Activated naive CD8-positive, alpha-beta T cell treated with anti-CD3 and anti-CD28 coated beads for 36 hours (primary cell): Measurements from ENCODE around the gene EPHA10. TPM values are rescaled to one million over a fixed set of nuclear protein-coding genes. Genes with fewer than 3 reads are reported as not detected.
"Not testable (repeated sequence)": the region's sequence is repeated elsewhere in the genome, so short reads cannot be mapped to it uniquely, and the experiment has no call there.

Experiments
- DNase-seq: peaks from one replicate; pipeline ENCODE4 v3.0.0; 2021
- H3K27ac Mint-ChIP-seq: one replicate; pipeline ENCODE4 v1.8.0; 2022; ENCODE audit warnings: mild to moderate bottlenecking, moderate library complexity, mixed read lengths
- H3K27me3 Mint-ChIP-seq: one replicate; pipeline ENCODE4 v1.8.0; 2022; ENCODE audit warnings: mild to moderate bottlenecking, mixed read lengths
- H3K36me3 Mint-ChIP-seq: one replicate; pipeline ENCODE4 v1.8.0; 2021; ENCODE audit warnings: mild to moderate bottlenecking, mixed read lengths
- H3K4me1 Mint-ChIP-seq: one replicate; pipeline ENCODE4 v1.8.0; 2021; ENCODE audit warnings: mixed read lengths
- H3K4me3 Mint-ChIP-seq: one replicate; pipeline ENCODE4 v1.8.0; 2022; ENCODE audit warnings: mild to moderate bottlenecking, moderate library complexity, mixed read lengths
- H3K9me3 Mint-ChIP-seq: one replicate; pipeline ENCODE4 v1.8.0; 2022; ENCODE audit warnings: mixed read lengths
- total RNA-seq, 2 experiments: library from RNA; stranded (reverse); gene quantifications; one replicate each; pipeline ENCODE4 v1.2.3, GENCODE V29; 2021

EPHA10 gene
- total RNA-seq, 2 experiments from 2014 or later = not detected

DNA sequence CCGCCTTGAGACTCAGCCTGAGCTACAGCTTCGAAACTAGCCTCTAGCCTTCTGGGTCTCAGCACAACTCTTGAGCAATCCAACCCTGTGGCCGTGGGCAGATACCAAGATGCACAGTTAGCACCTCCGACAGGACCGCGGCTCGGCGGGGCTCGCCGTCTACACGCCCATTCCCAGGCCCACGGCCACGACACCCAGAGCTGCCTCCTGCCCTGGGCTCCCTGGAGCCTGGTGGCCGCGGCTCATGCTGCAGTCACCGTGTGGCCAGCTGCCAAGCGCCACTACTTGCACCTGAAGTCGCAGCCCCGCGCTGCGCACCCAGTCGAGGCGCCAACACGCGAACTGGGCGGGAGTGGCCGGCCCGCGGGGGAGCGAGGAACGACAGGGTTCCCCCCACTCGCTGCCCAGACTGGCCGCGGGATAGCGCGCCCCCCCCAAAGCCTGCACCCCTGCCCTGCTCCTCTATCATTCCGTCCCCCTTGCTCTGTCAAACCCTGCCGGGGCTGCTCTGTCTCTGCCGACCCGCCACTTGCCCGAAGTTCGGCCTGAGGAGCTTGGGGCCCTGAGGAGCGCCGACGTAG lies 73.3 kb downstream of the EPHA10 start:
- Mint-ChIP-seq H3K4me3 (peak overlapping the region; percentile 96), H3K4me1 (peaks cover 31% of the 10 kb centered on the region), H3K9me3 (no peaks in the 10 kb centered on the region), H3K36me3 (peaks cover 30% of the 10 kb centered on the region), H3K27me3 (no peaks in the 10 kb centered on the region), H3K27ac (peak overlapping the region; percentile 94)
- peak; percentile 55 for DNase-seq

DNA sequence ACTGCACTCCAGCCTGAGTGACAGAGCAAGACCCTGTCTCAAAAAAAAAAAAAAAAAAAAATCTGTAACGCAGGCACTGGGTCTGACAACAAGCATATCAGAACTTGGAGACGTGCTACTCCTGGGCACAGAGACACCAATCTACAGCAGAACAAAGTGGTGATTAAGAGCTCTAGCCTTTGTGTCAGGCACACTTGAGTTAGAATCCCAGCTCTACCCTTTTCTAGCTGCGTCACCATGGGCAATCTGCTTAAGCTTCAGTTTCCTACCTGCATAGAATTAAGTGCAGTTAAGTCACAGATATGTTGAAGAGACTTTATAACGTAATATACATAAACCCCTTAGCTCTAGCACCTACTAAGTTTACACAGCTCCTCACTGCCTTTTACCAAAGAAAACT lies 76.0 kb downstream of the EPHA10 start:
- Mint-ChIP-seq H3K27me3 (no peaks in the 10 kb centered on the region), H3K9me3 (no peaks in the 10 kb centered on the region), H3K4me3 (peak overlapping the region; percentile 96), H3K36me3 (peaks cover 23% of the 10 kb centered on the region), H3K27ac (peak overlapping the region; percentile 94), H3K4me1 (peaks cover 29% of the 10 kb centered on the region)
- no peak for DNase-seq

DNA sequence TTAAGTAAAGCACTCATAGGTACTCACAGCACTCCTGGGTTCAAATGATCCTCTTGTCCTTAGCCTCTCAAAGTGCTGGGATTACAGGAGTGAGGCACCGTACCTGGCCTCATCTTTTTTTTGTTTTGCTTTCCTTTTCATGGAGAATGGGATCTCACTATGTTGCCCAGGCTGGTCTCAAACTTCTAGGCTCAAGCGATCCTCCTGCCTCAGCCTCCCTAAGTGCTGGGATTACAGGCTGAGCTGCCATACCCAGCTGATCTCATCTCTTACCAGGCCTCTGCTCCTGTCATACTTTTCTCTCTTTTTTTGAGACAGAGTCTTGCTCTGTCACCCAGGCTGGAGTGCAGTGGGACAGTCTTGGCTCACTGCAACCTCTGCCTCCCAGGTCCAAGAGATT lies 77.2 kb downstream of the EPHA10 start:
- not testable (repeated sequence) for H3K27me3 Mint-ChIP-seq, H3K9me3 Mint-ChIP-seq, H3K27ac Mint-ChIP-seq, H3K4me3 Mint-ChIP-seq, DNase-seq
- peaks cover 32% of the 10 kb centered on the region for H3K4me1 Mint-ChIP-seq
- peaks cover 26% of the 10 kb centered on the region for H3K36me3 Mint-ChIP-seq

DNA sequence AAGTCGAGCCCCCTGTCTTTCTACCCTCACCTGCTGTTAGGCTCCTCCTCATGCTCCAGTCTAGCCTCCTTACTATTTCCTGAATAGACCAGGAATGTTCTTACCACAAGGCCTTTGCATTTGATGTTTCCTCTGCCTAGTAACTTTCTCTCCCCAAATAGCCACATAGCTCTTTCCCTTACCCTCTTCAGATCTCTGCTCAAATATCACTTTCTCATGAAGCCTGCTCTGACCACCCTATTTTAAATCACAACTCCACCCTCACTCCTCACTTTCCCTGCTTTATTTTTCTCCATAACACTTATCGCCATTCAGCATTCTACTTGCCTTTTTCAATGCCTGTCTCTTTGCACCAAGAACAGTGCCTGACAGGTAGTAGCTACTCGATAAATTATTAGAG lies 79.2 kb downstream of the EPHA10 start:
- Mint-ChIP-seq H3K36me3 (peaks cover 33% of the 10 kb centered on the region), H3K27ac (no peak overlapping the region), H3K9me3 (no peaks in the 10 kb centered on the region)

DNA sequence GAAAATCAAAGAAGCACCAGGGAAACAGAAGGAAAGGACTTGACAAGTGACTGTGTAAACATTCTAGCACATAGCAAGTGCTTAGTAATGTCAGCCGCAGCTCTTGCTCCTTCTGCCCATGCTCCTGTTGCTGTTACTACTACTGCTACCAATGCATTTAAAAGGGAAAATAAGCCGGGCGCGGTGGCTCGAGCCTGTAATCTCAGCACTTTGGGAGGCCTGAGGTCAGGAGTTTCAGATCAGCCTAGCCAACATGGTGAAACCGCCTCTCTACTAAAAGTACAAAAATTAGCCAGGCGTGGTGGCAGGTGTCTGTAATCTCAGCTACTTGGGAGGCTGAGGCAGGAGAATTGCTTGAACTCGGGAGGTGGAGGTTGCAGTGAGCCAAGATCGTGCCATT lies 80.7 kb downstream of the EPHA10 start:
- DNase-seq, H3K4me3 Mint-ChIP-seq, H3K27me3 Mint-ChIP-seq, H3K9me3 Mint-ChIP-seq, H3K27ac Mint-ChIP-seq: not testable (repeated sequence)
- Mint-ChIP-seq H3K36me3 (peaks cover 26% of the 10 kb centered on the region), H3K4me1 (peaks cover 23% of the 10 kb centered on the region)

More for the DNA sequence above, 79.2 kb downstream of the EPHA10 start:
- Mint-ChIP-seq H3K4me3 (no peak overlapping the region), H3K27me3 (no peaks in the 10 kb centered on the region), H3K4me1 (peaks cover 32% of the 10 kb centered on the region)
- DNase-seq = no peak

DNA sequence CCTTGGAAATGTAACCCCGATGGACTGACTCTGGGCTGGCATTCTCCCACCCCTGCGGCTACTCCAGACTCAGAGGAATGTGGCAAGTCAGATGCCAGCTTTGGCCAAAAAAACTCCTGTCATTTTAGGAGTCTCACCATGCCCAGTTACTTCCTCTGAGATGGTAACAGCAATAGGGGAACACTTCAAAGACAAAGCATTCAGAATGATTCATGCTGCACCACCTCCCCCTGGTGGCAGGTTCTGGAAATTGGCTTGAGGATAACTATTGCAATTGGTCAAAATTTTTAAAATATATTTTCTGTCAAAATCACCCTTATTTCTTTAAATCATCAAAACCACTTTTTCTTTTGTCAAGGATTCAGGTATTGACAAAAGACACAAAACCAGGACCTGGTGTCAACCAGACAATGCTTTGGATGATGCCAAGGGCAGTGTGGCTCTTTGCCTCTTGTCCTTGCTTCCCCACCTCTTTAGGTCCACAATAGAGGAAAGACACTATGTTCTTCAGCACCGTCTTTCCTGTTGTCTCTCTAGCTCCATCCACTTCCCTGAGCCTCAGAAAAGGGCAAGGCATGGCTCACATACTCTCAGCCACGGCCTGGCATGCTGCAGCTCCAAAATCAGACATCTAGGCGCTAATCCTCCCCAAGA lies 82.5 kb downstream of the EPHA10 start:
- no peak overlapping the region for H3K27ac Mint-ChIP-seq

DNA sequence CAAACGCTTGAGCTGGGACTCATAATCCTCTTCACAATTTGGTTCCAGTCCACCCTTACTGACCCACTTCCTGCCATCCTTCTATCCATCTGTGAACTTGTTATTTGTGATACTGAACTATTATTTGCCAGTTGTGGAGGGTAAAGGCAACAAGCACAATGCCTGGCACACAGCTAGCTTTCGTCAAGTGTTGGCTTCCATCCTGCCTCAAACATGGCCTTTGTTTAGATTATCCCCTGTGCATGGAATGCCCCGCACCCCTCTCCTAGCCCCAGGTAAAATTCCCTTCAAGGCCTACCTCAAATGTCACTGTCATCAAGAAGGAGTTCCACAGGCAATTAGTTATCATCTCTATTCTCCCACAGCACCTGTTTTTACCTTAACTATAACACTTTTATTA lies 84.0 kb downstream of the EPHA10 start:
- no peak for DNase-seq
- Mint-ChIP-seq H3K27ac (no peak overlapping the region), H3K36me3 (peaks cover 13% of the 10 kb centered on the region), H3K4me1 (peaks cover 8% of the 10 kb centered on the region), H3K4me3 (no peak overlapping the region), H3K27me3 (no peaks in the 10 kb centered on the region), H3K9me3 (no peaks in the 10 kb centered on the region)

More for the DNA sequence above, 82.5 kb downstream of the EPHA10 start:
- H3K27me3 Mint-ChIP-seq = no peaks in the 10 kb centered on the region
- H3K9me3 Mint-ChIP-seq = no peaks in the 10 kb centered on the region
- peaks cover 17% of the 10 kb centered on the region for H3K36me3 Mint-ChIP-seq
- peaks cover 8% of the 10 kb centered on the region for H3K4me1 Mint-ChIP-seq
- H3K4me3 Mint-ChIP-seq = peak overlapping the region; percentile 37
- peak; percentile 69 for DNase-seq

DNA sequence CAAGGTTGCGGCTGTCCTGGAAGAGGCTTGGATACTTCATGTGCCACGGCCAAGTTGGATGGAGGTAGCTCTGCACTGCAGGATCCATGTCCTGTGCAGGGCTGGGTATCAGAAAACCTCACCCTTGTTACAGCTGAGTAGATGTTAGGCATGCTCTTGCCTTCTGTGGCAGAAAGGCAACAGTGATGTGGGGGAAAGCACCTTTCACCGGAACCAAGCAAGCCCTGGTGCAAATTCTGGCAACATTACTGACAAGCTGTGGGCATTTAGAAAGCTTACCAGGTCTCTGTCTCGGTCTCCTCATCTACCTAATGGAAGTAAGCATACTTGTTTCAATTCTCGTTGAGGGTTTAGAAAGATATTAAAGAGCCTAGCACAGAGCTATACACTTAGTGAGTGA lies 87.1 kb downstream of the EPHA10 start:
- DNase-seq = no peak
- H3K27ac Mint-ChIP-seq = no peak overlapping the region
- peaks cover 11% of the 10 kb centered on the region for H3K36me3 Mint-ChIP-seq
- H3K4me1 Mint-ChIP-seq = peaks cover 21% of the 10 kb centered on the region
- no peaks in the 10 kb centered on the region for H3K9me3 Mint-ChIP-seq
- H3K4me3 Mint-ChIP-seq = no peak overlapping the region
- no peaks in the 10 kb centered on the region for H3K27me3 Mint-ChIP-seq

DNA sequence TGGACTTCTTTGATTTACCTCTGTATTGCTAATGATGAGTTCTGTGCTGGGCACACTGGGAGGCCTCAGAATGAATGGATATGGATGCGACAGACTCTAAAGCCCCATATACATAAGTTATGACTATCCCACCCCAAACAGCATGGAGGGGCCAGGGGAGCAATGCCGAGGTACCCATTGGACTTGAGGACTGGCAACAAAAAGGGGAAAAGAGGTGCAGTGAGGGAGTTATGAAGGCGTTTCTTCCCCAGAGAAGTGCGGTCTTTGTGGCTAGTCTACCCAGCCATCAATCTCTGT lies 87.8 kb downstream of the EPHA10 start:
- Mint-ChIP-seq H3K9me3 (no peaks in the 10 kb centered on the region), H3K27ac (no peak overlapping the region), H3K4me1 (peaks cover 16% of the 10 kb centered on the region), H3K27me3 (no peaks in the 10 kb centered on the region), H3K36me3 (peaks cover 5% of the 10 kb centered on the region), H3K4me3 (no peak overlapping the region)
- no peak for DNase-seq

DNA sequence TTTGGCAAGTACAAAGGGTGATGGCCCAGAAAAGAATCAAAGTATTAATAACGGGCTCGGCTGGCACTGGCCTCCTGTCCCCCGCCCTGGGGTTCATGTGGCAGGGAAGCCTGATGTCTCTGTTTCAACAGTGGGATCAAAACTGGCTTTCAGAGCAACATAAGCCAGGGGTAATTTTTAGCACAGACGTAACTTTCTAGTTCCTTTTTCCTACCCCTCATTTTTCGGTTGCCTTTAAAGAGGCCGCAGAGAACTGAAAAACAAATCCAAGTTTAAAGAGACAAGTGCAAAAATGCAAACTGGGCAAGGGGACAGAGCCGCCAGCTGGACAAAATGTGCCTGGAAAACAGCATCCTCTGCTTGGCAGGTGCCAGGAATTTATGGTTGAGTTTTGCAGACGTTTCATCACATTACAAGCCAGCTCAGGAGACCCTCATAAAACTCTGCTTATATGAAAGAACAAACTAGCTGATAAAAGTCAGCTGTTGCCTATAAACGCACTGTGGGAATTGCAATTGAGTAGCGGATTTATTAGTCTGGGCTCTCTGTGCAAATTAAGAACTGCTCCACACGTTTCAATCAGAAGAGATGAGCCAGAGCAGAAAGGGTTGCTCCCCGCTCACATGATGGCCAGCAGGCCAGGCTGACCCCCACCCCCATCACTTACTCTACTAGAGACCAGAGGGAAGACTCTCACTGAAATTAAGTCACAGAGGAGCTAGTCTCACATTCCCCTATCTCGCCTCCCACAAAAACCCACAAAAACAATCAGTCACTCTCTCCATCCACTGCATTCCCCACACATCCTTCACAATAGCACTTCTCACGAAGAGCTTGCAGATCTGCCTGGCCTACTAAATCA lies 88.4 kb downstream of the EPHA10 start:
- no peak overlapping the region for H3K4me3 Mint-ChIP-seq
- H3K36me3 Mint-ChIP-seq = peaks cover 4% of the 10 kb centered on the region
- peak overlapping the region; percentile 26 for H3K27ac Mint-ChIP-seq
- H3K27me3 Mint-ChIP-seq = peaks cover 2% of the 10 kb centered on the region
- H3K4me1 Mint-ChIP-seq = peaks cover 16% of the 10 kb centered on the region
- DNase-seq = no peak
- H3K9me3 Mint-ChIP-seq = no peaks in the 10 kb centered on the region

DNA sequence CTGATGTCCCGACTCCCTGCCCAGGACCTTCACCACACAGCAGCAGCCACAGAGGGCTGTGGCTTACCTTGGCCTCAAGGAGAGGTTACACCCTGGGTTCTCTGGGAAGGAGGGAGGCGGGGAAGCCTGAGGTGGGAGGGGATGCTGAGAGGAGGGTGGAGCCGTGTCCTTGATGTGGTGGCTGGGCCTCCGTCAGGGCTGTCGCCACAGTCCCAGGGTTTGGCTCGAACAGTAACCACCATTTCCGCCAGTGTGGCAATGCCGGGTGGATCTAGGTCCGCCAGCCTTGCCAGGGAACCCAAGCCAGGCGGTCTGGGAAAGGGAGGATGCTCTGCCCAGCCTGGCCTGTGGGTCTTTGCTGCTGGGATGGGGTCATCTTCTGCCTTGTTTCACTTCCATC lies 91.0 kb downstream of the EPHA10 start:
- peaks cover 16% of the 10 kb centered on the region for H3K4me1 Mint-ChIP-seq
- no peaks in the 10 kb centered on the region for H3K36me3 Mint-ChIP-seq
- H3K4me3 Mint-ChIP-seq = no peak overlapping the region
- DNase-seq = peak; percentile 72
- H3K27me3 Mint-ChIP-seq = peaks cover 6% of the 10 kb centered on the region
- H3K9me3 Mint-ChIP-seq = no peaks in the 10 kb centered on the region
- H3K27ac Mint-ChIP-seq = no peak overlapping the region

DNA sequence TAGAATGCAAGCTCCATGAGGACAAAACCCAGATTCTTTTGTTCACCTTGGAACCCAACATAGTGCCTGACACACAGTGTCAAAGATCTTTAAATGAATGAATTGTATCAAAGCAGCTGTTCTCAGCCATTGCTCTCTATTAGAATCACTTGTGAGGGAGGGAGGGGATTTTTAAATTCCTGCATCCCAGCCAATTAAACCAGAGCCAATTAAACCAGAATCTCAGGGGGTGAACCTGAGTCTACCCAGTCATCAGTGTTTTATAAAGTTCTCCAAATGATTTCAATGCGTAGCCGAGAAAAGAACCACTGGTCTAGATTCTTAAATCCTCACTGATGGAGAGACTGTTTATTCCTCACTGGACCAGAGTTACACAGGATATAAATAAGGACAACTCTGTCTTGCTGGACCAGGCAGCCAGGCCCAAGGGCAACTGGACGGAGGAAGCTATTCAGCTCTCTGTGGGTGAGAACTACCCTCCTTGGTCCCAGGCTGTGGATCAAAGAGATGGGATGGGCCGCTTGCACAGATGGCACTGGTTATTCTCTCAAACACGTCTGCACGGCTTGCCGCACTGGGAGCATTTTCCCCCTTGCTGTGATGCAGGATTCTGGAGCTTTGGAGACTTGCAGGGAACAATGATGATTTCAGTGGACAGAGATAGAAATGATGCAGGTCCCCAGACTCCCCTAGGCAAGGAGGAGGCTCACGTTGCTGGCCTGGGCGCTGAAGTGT lies 92.6 kb downstream of the EPHA10 start:
- Mint-ChIP-seq H3K27ac (no peak overlapping the region), H3K4me1 (peaks cover 16% of the 10 kb centered on the region), H3K4me3 (no peak overlapping the region), H3K36me3 (no peaks in the 10 kb centered on the region), H3K9me3 (no peaks in the 10 kb centered on the region), H3K27me3 (peaks cover 6% of the 10 kb centered on the region)
- no peak for DNase-seq

DNA sequence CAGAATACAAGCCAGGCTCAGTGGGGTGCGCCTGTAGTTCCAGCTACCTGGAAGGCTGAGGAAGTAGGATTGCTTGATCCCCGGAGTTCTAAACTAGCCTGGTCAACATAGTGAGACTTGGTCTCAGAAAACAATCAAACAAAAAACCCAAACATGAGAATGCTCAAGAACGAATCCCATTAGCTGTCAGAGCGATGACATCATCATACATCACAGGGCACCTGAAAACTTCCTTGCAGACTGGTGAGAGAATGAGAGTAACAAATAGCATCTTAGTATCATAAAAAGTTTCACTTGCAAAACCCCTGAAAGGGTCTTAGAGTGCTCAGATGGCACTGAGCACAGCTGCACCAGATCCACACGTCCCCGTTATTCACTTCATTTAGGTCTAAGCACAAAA lies 93.7 kb downstream of the EPHA10 start:
- no peak for DNase-seq
- no peaks in the 10 kb centered on the region for H3K9me3 Mint-ChIP-seq
- peaks cover 6% of the 10 kb centered on the region for H3K27me3 Mint-ChIP-seq
- no peaks in the 10 kb centered on the region for H3K36me3 Mint-ChIP-seq
- peaks cover 16% of the 10 kb centered on the region for H3K4me1 Mint-ChIP-seq
- no peak overlapping the region for H3K4me3 Mint-ChIP-seq
- no peak overlapping the region for H3K27ac Mint-ChIP-seq

DNA sequence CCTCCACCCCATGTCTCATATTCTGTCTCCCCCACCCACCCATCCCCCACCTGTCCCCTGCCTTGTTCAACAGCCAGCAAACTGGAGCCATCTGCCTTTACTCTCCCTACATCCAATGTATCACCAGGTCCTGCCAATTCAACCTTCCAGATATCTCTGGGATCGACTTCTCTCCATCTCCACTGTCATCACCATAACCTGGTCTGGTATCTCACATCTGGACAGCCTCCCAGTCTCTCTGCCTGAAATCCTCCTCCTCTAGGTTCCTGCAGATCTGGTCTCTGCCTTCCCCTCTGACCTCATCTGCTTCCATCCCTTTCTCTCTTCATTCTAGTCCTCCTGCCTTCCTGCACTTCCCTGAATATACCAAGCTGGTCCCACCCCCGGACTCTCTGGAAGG lies 94.8 kb downstream of the EPHA10 start:
- H3K4me3 Mint-ChIP-seq = no peak overlapping the region
- H3K27ac Mint-ChIP-seq = no peak overlapping the region
- no peaks in the 10 kb centered on the region for H3K9me3 Mint-ChIP-seq
- peaks cover 14% of the 10 kb centered on the region for H3K4me1 Mint-ChIP-seq
- no peaks in the 10 kb centered on the region for H3K36me3 Mint-ChIP-seq
- DNase-seq = no peak
- H3K27me3 Mint-ChIP-seq = peaks cover 6% of the 10 kb centered on the region

DNA sequence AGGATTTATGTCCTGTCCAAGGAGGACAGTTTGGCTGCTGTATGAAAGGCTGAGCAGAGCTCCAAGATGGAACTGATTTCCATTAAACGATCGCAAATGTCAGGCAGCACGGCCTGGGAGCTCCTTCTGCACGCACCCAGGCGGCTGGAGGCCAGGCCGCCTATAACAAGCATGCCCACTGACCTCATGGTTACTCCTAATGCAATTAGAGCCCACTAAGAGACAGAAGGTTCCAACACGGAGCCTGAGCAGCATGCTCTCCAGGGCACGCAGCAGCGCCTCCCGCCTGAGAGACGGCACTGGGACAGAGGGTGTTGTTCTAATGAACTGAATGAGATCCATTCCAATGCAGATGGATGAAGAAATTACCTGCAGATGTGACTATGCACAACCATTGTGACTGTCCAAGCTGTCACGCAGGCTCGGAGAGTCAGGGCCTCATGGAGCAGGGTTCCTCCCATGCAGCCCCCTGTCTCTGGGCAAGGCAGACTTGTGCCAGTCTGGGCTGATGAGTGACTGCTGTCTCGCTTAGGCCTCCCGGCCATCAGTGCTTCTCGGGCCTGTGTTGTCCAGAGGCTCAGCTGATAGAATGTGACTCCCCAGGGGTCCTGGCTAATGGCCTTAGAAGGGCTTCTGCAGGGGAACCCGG lies 97.8 kb downstream of the EPHA10 start:
- Mint-ChIP-seq H3K36me3 (no peaks in the 10 kb centered on the region), H3K27ac (no peak overlapping the region), H3K4me3 (no peak overlapping the region), H3K9me3 (no peaks in the 10 kb centered on the region), H3K4me1 (no peaks in the 10 kb centered on the region), H3K27me3 (peaks cover 6% of the 10 kb centered on the region)
- no peak for DNase-seq
